ENCODE measurements around the gene IL31. TPM values are rescaled to one million over a fixed set of nuclear protein-coding genes. Genes with fewer than 3 reads are reported as not detected.

Gene IL31
- total RNA-seq, 1 experiment from 2014 or later, result not detected

GRCh38 chr12:122130150-122130549 lies 43.9 kb downstream of the IL31 start:
- CTCF ChIA-PET, result no interaction called here
- Histone ChIP-seq H3K9me3 (ENCODE audit: control insufficient read depth, insufficient read depth, low read depth, low read length) (no peaks in the 10 kb centered on the region), H3K27me3 (ENCODE audit: control insufficient read depth, insufficient read depth, low read length) (no peaks in the 10 kb centered on the region), H3K4me3 (ENCODE audit: low read depth in 2 of 2, low read length in 2 of 2) (no peak overlapping the region), H3K4me1 (ENCODE audit: control insufficient read depth, insufficient read depth, low read length) (peaks cover 23% of the 10 kb centered on the region), H3K36me3 (ENCODE audit: control insufficient read depth, insufficient read depth, low read length) (peaks cover 14% of the 10 kb centered on the region), H3K27ac (ENCODE audit: low read length) (no peak overlapping the region; the same call in 1 of the 2 replicates)
- DNase-seq (ENCODE audit: low read depth, low spot score), result no peak
- ATAC-seq, result peak; percentile 33; the same call in 1 of the 2 replicates
- in situ Hi-C loops (cut with HindIII; ENCODE audit: low pct_unique_long_range_greater_than_20kb, low sequenced_read_pairs) (no loop called here), intact Hi-C loops (cut with micrococcal nuclease; ENCODE audit: unreplicated experiment) (loop anchor here (2.0 kb wide), 1 partner anchor 61 kb away; no protein-coding TSS in a partner anchor)
- no TSS peak for BruUV-seq (replicated peaks)
- POLR2A ChIA-PET, result interaction anchor here (0.6 kb wide), 1 partner anchor 56 kb away, joined by 3 read pairs; no protein-coding TSS in a partner anchor
- TF ChIP-seq TCF7L2 (IDR thresholded peaks at IDR 0.05; ENCODE audit: low read depth, low read length) (no peak), REST (IDR thresholded peaks at IDR 0.05; ENCODE audit: insufficient read depth in 1 of 2, low read depth in 2 of 2, low read length in 1 of 2) (no peak), SIN3A (IDR thresholded peaks at IDR 0.05; ENCODE audit: borderline replicate concordance, insufficient read depth, low read depth, low read length) (no peak), CTCF (IDR thresholded peaks at IDR 0.05) (no peak), POLR2AphosphoS5 (IDR thresholded peaks at IDR 0.05; ENCODE audit: low read depth, low read length) (no peak)

GRCh38 chr12:122129131-122129530 lies 44.9 kb downstream of the IL31 start:
- no peak overlapping the region for H3K4me3 ChIP-seq (ENCODE audit: low read depth in 2 of 2, low read length in 2 of 2)
- intact Hi-C loops (cut with micrococcal nuclease; ENCODE audit: unreplicated experiment), result no loop called here
- H3K27me3 ChIP-seq (ENCODE audit: control insufficient read depth, insufficient read depth, low read length), result no peaks in the 10 kb centered on the region
- in situ Hi-C loops (cut with HindIII; ENCODE audit: low pct_unique_long_range_greater_than_20kb, low sequenced_read_pairs), result no loop called here
- no peaks in the 10 kb centered on the region for H3K9me3 ChIP-seq (ENCODE audit: control insufficient read depth, insufficient read depth, low read depth, low read length)
- no peak overlapping the region for H3K27ac ChIP-seq (ENCODE audit: low read length)
- peaks cover 14% of the 10 kb centered on the region for H3K36me3 ChIP-seq (ENCODE audit: control insufficient read depth, insufficient read depth, low read length)
- BruUV-seq (replicated peaks), result no TSS peak
- peaks cover 29% of the 10 kb centered on the region for H3K4me1 ChIP-seq (ENCODE audit: control insufficient read depth, insufficient read depth, low read length)
- CTCF ChIA-PET, result interaction anchor here (0.6 kb wide), 1 partner anchor 62 kb away, joined by 4 read pairs; no protein-coding TSS in a partner anchor
- TF ChIP-seq CTCF (IDR thresholded peaks at IDR 0.05) (no peak), REST (IDR thresholded peaks at IDR 0.05; ENCODE audit: insufficient read depth in 1 of 2, low read depth in 2 of 2, low read length in 1 of 2) (no peak), TCF7L2 (IDR thresholded peaks at IDR 0.05; ENCODE audit: low read depth, low read length) (no peak), POLR2AphosphoS5 (IDR thresholded peaks at IDR 0.05; ENCODE audit: low read depth, low read length) (no peak), SIN3A (IDR thresholded peaks at IDR 0.05; ENCODE audit: borderline replicate concordance, insufficient read depth, low read depth, low read length) (no peak)
- ATAC-seq, result no peak
- POLR2A ChIA-PET, result no interaction called here
- DNase-seq (ENCODE audit: low read depth, low spot score), result no peak
